BJ (cell line): ENCODE results near the gene HSFX3. TPM values are rescaled to one million over a fixed set of nuclear protein-coding genes. Genes with fewer than 3 reads are reported as not detected.
"Not testable (repeated sequence)": the region's sequence is repeated elsewhere in the genome, so short reads cannot be mapped to it uniquely, and the experiment has no call there.

Source experiments
- CTCF ChIA-PET: fragments of 350-600 bp; formaldehyde crosslinking; extraction: SDS; loops from one replicate; lab custom pipeline; 2021; ENCODE audit warnings: antibody characterized with exemption, inconsistent platforms; lab: Yijun Ruan, JAX
- POLR2A ChIA-PET: fragments of 300-600 bp; sonication (Branson Sonifier 250); formaldehyde crosslinking; extraction: SDS; loops from one replicate; lab custom pipeline; 2021; ENCODE audit warnings: antibody characterized with exemption; lab: Charles Lee
- DNase-seq: peaks from one replicate; pipeline ENCODE4 v3.0.0-alpha.2; 2011; ENCODE audit warnings: low read depth
- H3K27me3 ChIP-seq: 2 replicates; pipeline ENCODE4 v1.6.0; 2011; ENCODE audit warnings: low read length; ENCODE audit not compliant: control insufficient read depth, insufficient read depth
- H3K36me3 ChIP-seq: 2 replicates; pipeline ENCODE4 v1.5.1; 2011; ENCODE audit warnings: low read length; ENCODE audit not compliant: control insufficient read depth, insufficient read depth
- H3K4me3 ChIP-seq: 2 replicates; pipeline ENCODE4 v1.5.1; 2011; ENCODE audit warnings: low read depth, mild to moderate bottlenecking, control low read depth, low read length
- CTCF ChIP-seq: IDR thresholded peaks from 2 replicates; pipeline ENCODE4 v1.5.1; 2011; ENCODE audit warnings: low read depth, mild to moderate bottlenecking, control low read depth, inconsistent platforms, low read length, moderate library complexity; ENCODE audit not compliant: insufficient read depth
- polyA plus RNA-seq: library from polyadenylated mRNA; depleted of rRNA; stranded (reverse); fragments of >200 nt; gene quantifications from 2 replicates; pipeline ENCODE4 v1.2.3, GENCODE V29; 2011

HSFX3 gene
- polyA plus RNA-seq, 1 experiment, result not detected

GRCh38 chrX:149531599-149531998 is 18.1 kb downstream of the HSFX3 start:
- Histone ChIP-seq H3K27me3 (no peaks in the 10 kb centered on the region), H3K36me3 (no peaks in the 10 kb centered on the region), H3K4me3 (no peak overlapping the region)
- DNase-seq, result no peak
- POLR2A ChIA-PET, result no interaction called here
- CTCF ChIA-PET, result no interaction called here
- TF ChIP-seq CTCF, result no peak

- TF ChIP-seq CTCF, result no peak
- H3K27me3 ChIP-seq, result no peaks in the 10 kb centered on the region
- ChIA-PET POLR2A (no interaction called here), CTCF (interaction anchor here (0.9 to 2.1 kb wide), 4 partner anchors 12 to 64 kb away, joined by 3 to 7 read pairs (median 4); partner anchors contain the start of gene EOLA1)
- no peaks in the 10 kb centered on the region for H3K36me3 ChIP-seq
- no peak overlapping the region for H3K4me3 ChIP-seq
- no peak for DNase-seq
Observed at GRCh38 chrX:149528381-149528780, 21.3 kb downstream of the HSFX3 start.

- TF ChIP-seq CTCF, result peak; percentile 62
Observed at GRCh38 chrX:149527705-149528104, 22.0 kb downstream of the HSFX3 start.

GRCh38 chrX:149526318-149527033 is 23.2 kb downstream of the HSFX3 start:
- H3K36me3 ChIP-seq, POLR2A ChIA-PET, H3K4me3 ChIP-seq, H3K27me3 ChIP-seq, DNase-seq: not testable (repeated sequence)
- CTCF ChIA-PET, result interaction anchor here (0.7 kb wide), 1 partner anchor 97 kb away, joined by 3 read pairs; no protein-coding TSS in a partner anchor

More at GRCh38 chrX:149527705-149528104, 22.0 kb downstream of the HSFX3 start:
- no peak for DNase-seq
- H3K4me3 ChIP-seq, result no peak overlapping the region
- CTCF ChIA-PET, result interaction anchor here (1.0 to 2.1 kb wide), 3 partner anchors 12 to 63 kb away, joined by 3 to 7 read pairs (median 4); partner anchors contain the start of gene EOLA1
- no peaks in the 10 kb centered on the region for H3K36me3 ChIP-seq
- no peaks in the 10 kb centered on the region for H3K27me3 ChIP-seq
- POLR2A ChIA-PET, result no interaction called here

- DNase-seq, H3K36me3 ChIP-seq, H3K4me3 ChIP-seq, H3K27me3 ChIP-seq, POLR2A ChIA-PET: not testable (repeated sequence)
- CTCF ChIA-PET, result interaction anchor here (0.7 kb wide), 1 partner anchor 97 kb away, joined by 3 read pairs; no protein-coding TSS in a partner anchor
Observed at GRCh38 chrX:149525903-149526302, 23.8 kb downstream of the HSFX3 start.

- H3K4me3 ChIP-seq, H3K27me3 ChIP-seq, H3K36me3 ChIP-seq, CTCF ChIA-PET, POLR2A ChIA-PET: not testable (repeated sequence)
- peak; percentile 46 for DNase-seq
Observed at GRCh38 chrX:149525389-149525788, 24.3 kb downstream of the HSFX3 start.
